HepG2 (cell line): ENCODE results near the gene FBXL7. TPM values are rescaled to one million over a fixed set of nuclear protein-coding genes. Genes with fewer than 3 reads are reported as not detected.

ENCODE experiments used
- CHD4 ChIP-seq: fragments of 200-600 bp; sonication (generic); IDR thresholded peaks from 2 replicates; pipeline ENCODE4 v1.7.0; 2017; ENCODE audit warnings: mild to moderate bottlenecking, low read length, borderline replicate concordance
- FOSL2 ChIP-seq: sonication (generic); formaldehyde crosslinking; IDR thresholded peaks from 2 replicates; pipeline ENCODE4 v1.4.0; 2020; ENCODE audit warnings: missing genetic modification reagents
- FOXA3 ChIP-seq: IDR thresholded peaks from 2 replicates; pipeline ENCODE4 v1.6.1; 2016; ENCODE audit warnings: missing genetic modification reagents, missing compliant biosample characterization
- NFYC ChIP-seq: IDR thresholded peaks from 2 replicates; pipeline ENCODE4 v1.6.1; 2016; ENCODE audit warnings: missing genetic modification reagents, missing compliant biosample characterization
- TCF7L2 ChIP-seq: IDR thresholded peaks from 2 replicates; pipeline ENCODE4 v1.6.1; 2011; ENCODE audit warnings: mild to moderate bottlenecking, low read depth, low read length, moderate library complexity
- ZBTB1 ChIP-seq: sonication (generic); formaldehyde crosslinking; IDR thresholded peaks from 2 replicates; pipeline ENCODE4 v1.4.0; 2020; ENCODE audit warnings: missing genetic modification reagents, borderline replicate concordance
- ZNF335 ChIP-seq: sonication (generic); formaldehyde crosslinking; IDR thresholded peaks from 2 replicates; pipeline ENCODE4 v1.4.0; 2020; ENCODE audit warnings: missing genetic modification reagents
- ZNF484 ChIP-seq: sonication (generic); formaldehyde crosslinking; IDR thresholded peaks from 2 replicates; pipeline ENCODE4 v1.5.1; 2020; ENCODE audit warnings: mild to moderate bottlenecking, low read depth, missing genetic modification reagents, borderline replicate concordance
- ZNF749 ChIP-seq: sonication (generic); formaldehyde crosslinking; IDR thresholded peaks from 2 replicates; pipeline ENCODE4 v1.8.0; 2022; ENCODE audit warnings: mild to moderate bottlenecking, missing genetic modification reagents, moderate library complexity, borderline replicate concordance
- polyA plus RNA-seq, 8 experiments: library from polyadenylated mRNA; depleted of rRNA in 3 of 8; stranded (reverse) in 7 of 8; unstranded in 1 of 8; fragments of >200 nt; fragmentation: Illumina TruSeq in 4 of 8; extraction: Trizol in 4 of 8; gene quantifications; 2 replicates each; pipeline versions ENCODE4 v1.2.1 to v1.2.3, GENCODE V29; 2011 to 2016; ENCODE audit warnings: low read depth in 4 of 8, missing spikeins in 1 of 8, mixed read lengths in 1 of 8; ENCODE audit not compliant: insufficient read depth in 1 of 8
- total RNA-seq, 5 experiments: library from RNA; depleted of rRNA; stranded (reverse); fragments of >200 nt; fragmentation: Illumina TruSeq; extraction: Trizol; gene quantifications; 2 replicates each; pipeline ENCODE4 v1.2.3, GENCODE V29; 2016; ENCODE audit warnings: low read depth in 1 of 5
- TF ChIP-seq, protein P1 (sequence below): sonication (generic); formaldehyde crosslinking; IDR thresholded peaks from 2 replicates; pipeline ENCODE4 v1.4.0; 2020; ENCODE audit warnings: mild to moderate bottlenecking, missing genetic modification reagents, borderline replicate concordance
- TF ChIP-seq, protein P2 (sequence below): sonication (generic); formaldehyde crosslinking; IDR thresholded peaks from 2 replicates; pipeline ENCODE4 v1.4.0; 2020; ENCODE audit warnings: mild to moderate bottlenecking, missing genetic modification reagents
- TF ChIP-seq, protein P3 (sequence below): IDR thresholded peaks from 2 replicates; pipeline ENCODE4 v1.6.1; 2012; ENCODE audit warnings: low read depth, low read length, improper control_type of control experiment
- TF ChIP-seq, protein P4 (sequence below): sonication (generic); formaldehyde crosslinking; conservative IDR thresholded peaks from 2 replicates; pipeline ENCODE4 v1.5.0; 2020; ENCODE audit warnings: missing genetic modification reagents
- TF ChIP-seq, protein P5 (sequence below): sonication (generic); formaldehyde crosslinking; IDR thresholded peaks from 2 replicates; pipeline ENCODE4 v1.8.1; 2022; ENCODE audit warnings: mild to moderate bottlenecking, missing genetic modification reagents
- TF ChIP-seq, protein P6 (sequence below): sonication (generic); formaldehyde crosslinking; IDR thresholded peaks from 2 replicates; pipeline ENCODE4 v1.4.0; 2020; ENCODE audit warnings: mild to moderate bottlenecking, missing genetic modification reagents

FBXL7 gene
- total and polyA plus RNA-seq, 2 of the 13 experiments (the other 11 are each of a cell fraction or from before 2014, with no cell fraction given): 0.07 TPM; not detected in 1

DNA sequence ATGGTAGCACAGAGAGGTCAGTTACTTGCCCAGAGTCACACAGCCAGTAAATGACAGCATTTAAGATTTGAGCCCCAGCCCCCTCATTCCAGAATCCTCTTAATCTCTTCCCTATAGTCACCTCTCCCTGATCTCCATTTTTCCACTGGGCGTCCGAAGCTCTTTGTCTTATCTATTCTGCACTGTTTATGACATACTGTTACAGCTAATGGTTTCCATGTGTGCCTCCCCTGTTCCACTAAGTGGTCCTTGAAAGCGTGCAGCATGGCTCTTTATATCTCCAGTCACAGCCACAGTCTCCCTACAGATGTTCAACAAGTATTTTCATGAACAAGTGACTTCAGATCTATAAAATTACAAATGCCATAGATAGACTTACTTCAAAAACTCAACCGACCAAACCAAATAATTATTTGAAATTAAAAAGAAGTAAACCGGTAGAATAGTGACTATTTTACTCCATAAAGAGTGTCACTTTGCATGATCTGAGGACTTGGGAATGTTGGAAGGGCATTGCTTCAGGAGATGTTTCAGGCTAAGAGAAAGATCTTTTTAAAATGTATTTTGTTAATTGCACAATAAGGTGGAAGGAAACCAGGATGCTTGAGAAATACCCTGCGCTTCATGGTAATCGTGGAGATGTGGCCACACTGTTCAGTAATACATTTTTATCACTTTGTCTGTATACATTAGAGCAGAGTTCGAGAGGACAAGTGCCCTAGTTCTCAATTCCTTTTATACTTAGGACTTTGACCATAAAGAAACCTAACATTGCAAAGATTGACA, 237.2 kb downstream of the FBXL7 start (continued):
- TF ChIP-seq, protein P1, sequence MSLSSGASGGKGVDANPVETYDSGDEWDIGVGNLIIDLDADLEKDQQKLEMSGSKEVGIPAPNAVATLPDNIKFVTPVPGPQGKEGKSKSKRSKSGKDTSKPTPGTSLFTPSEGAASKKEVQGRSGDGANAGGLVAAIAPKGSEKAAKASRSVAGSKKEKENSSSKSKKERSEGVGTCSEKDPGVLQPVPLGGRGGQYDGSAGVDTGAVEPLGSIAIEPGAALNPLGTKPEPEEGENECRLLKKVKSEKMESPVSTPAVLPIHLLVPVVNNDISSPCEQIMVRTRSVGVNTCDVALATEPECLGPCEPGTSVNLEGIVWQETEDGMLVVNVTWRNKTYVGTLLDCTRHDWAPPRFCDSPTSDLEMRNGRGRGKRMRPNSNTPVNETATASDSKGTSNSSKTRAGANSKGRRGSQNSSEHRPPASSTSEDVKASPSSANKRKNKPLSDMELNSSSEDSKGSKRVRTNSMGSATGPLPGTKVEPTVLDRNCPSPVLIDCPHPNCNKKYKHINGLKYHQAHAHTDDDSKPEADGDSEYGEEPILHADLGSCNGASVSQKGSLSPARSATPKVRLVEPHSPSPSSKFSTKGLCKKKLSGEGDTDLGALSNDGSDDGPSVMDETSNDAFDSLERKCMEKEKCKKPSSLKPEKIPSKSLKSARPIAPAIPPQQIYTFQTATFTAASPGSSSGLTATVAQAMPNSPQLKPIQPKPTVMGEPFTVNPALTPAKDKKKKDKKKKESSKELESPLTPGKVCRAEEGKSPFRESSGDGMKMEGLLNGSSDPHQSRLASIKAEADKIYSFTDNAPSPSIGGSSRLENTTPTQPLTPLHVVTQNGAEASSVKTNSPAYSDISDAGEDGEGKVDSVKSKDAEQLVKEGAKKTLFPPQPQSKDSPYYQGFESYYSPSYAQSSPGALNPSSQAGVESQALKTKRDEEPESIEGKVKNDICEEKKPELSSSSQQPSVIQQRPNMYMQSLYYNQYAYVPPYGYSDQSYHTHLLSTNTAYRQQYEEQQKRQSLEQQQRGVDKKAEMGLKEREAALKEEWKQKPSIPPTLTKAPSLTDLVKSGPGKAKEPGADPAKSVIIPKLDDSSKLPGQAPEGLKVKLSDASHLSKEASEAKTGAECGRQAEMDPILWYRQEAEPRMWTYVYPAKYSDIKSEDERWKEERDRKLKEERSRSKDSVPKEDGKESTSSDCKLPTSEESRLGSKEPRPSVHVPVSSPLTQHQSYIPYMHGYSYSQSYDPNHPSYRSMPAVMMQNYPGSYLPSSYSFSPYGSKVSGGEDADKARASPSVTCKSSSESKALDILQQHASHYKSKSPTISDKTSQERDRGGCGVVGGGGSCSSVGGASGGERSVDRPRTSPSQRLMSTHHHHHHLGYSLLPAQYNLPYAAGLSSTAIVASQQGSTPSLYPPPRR: no peak
- no peak for TF ChIP-seq FOSL2
- TF ChIP-seq FOXA3 (CRISPR knock-in tag): no peak
- TF ChIP-seq, protein P2, sequence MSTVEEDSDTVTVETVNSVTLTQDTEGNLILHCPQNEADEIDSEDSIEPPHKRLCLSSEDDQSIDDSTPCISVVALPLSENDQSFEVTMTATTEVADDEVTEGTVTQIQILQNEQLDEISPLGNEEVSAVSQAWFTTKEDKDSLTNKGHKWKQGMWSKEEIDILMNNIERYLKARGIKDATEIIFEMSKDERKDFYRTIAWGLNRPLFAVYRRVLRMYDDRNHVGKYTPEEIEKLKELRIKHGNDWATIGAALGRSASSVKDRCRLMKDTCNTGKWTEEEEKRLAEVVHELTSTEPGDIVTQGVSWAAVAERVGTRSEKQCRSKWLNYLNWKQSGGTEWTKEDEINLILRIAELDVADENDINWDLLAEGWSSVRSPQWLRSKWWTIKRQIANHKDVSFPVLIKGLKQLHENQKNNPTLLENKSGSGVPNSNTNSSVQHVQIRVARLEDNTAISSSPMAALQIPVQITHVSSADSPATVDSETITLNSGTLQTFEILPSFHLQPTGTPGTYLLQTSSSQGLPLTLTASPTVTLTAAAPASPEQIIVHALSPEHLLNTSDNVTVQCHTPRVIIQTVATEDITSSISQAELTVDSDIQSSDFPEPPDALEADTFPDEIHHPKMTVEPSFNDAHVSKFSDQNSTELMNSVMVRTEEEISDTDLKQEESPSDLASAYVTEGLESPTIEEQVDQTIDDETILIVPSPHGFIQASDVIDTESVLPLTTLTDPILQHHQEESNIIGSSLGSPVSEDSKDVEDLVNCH (CRISPR knock-in tag): no peak
- no peak for TF ChIP-seq ZNF335 (CRISPR knock-in tag)
- TF ChIP-seq NFYC: no peak
- TF ChIP-seq ZNF749 (CRISPR knock-in tag): no peak
- TF ChIP-seq TCF7L2: no peak
- TF ChIP-seq CHD4: no peak
- TF ChIP-seq, protein P3, sequence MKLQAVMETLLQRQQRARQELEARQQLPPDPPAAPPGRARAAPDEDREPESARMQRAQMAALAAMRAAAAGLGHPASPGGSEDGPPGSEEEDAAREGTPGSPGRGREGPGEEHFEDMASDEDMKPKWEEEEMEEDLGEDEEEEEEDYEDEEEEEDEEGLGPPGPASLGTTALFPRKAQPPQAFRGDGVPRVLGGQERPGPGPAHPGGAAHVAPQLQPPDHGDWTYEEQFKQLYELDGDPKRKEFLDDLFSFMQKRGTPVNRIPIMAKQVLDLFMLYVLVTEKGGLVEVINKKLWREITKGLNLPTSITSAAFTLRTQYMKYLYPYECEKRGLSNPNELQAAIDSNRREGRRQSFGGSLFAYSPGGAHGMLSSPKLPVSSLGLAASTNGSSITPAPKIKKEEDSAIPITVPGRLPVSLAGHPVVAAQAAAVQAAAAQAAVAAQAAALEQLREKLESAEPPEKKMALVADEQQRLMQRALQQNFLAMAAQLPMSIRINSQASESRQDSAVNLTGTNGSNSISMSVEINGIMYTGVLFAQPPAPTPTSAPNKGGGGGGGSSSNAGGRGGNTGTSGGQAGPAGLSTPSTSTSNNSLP: no peak
- no peak for TF ChIP-seq ZNF484
- TF ChIP-seq, protein P4, sequence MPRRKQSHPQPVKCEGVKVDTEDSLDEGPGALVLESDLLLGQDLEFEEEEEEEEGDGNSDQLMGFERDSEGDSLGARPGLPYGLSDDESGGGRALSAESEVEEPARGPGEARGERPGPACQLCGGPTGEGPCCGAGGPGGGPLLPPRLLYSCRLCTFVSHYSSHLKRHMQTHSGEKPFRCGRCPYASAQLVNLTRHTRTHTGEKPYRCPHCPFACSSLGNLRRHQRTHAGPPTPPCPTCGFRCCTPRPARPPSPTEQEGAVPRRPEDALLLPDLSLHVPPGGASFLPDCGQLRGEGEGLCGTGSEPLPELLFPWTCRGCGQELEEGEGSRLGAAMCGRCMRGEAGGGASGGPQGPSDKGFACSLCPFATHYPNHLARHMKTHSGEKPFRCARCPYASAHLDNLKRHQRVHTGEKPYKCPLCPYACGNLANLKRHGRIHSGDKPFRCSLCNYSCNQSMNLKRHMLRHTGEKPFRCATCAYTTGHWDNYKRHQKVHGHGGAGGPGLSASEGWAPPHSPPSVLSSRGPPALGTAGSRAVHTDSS (CRISPR knock-in tag): no peak
- TF ChIP-seq ZBTB1: no peak
- TF ChIP-seq, protein P5, sequence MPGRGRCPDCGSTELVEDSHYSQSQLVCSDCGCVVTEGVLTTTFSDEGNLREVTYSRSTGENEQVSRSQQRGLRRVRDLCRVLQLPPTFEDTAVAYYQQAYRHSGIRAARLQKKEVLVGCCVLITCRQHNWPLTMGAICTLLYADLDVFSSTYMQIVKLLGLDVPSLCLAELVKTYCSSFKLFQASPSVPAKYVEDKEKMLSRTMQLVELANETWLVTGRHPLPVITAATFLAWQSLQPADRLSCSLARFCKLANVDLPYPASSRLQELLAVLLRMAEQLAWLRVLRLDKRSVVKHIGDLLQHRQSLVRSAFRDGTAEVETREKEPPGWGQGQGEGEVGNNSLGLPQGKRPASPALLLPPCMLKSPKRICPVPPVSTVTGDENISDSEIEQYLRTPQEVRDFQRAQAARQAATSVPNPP (CRISPR knock-in tag): no peak
- TF ChIP-seq, protein P6, sequence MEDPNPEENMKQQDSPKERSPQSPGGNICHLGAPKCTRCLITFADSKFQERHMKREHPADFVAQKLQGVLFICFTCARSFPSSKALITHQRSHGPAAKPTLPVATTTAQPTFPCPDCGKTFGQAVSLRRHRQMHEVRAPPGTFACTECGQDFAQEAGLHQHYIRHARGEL (CRISPR knock-in tag): no peak
